Progenitor cell of endocrine pancreas (in vitro differentiated cells): ENCODE measurements around the gene BIVM. TPM values are rescaled to one million over a fixed set of nuclear protein-coding genes. Genes with fewer than 3 reads are reported as not detected.

Experiments used
- total RNA-seq: library from RNA; stranded (reverse); gene quantifications from 2 replicates; pipeline ENCODE4 v1.2.1, GENCODE V29; 2021

Gene BIVM
- total RNA-seq, 1 donor from 2014 or later, result 28.5 TPM

Other genes starting within 250 kb of the BIVM start
- 52.9 and 57.6 TPM in 2 replicates for gene TPP2, start 202.1 kb upstream of the BIVM start, total RNA-seq
- gene METTL21C, start 104.1 kb upstream of the BIVM start, total RNA-seq, result not detected in 2 replicates
- gene TEX30, start 25.3 kb upstream of the BIVM start, total RNA-seq, result 11.7 and 12.0 TPM in 2 replicates
- gene POGLUT2, start 143 bp upstream of the BIVM start, total RNA-seq, result 20.2 and 20.7 TPM in 2 replicates
- 48.1 and 49.6 TPM in 2 replicates for gene ERCC5, start 46.9 kb downstream of the BIVM start, total RNA-seq